BE2C (cell line): ENCODE measurements around the gene CD52.
A peak's percentile ranks its signal among the peaks of the same experiment; 100 is the strongest.

Source experiments
- DNase-seq: peaks from one replicate; pipeline ENCODE4 v3.0.0-alpha.2; 2020
- H3K27me3 ChIP-seq: fragments of 250-450 bp; sonication (Bioruptor Pico); 2 replicates; pipeline ENCODE4 v1.5.1; 2020; ENCODE audit warnings: mild to moderate bottlenecking
- H3K36me3 ChIP-seq: fragments of 250-450 bp; sonication (Bioruptor Pico); 2 replicates; pipeline ENCODE4 v1.5.1; 2020; ENCODE audit warnings: mild to moderate bottlenecking
- H3K4me1 ChIP-seq: fragments of 250-450 bp; sonication (Bioruptor Pico); 2 replicates; pipeline ENCODE4 v1.5.1; 2020
- H3K4me3 ChIP-seq: 2 replicates; pipeline ENCODE4 v1.5.1; 2011; ENCODE audit warnings: low read depth, low read length
- H3K9me3 ChIP-seq: fragments of 250-450 bp; sonication (Bioruptor Pico); 2 replicates; pipeline ENCODE4 v1.5.1; 2020
- TF ChIP-seq, protein P1 (sequence below): IDR thresholded peaks from 2 replicates; pipeline ENCODE4 v1.5.1; 2012; ENCODE audit warnings: mild to moderate bottlenecking, low read depth, low read length

The CD52 gene

GRCh38 chr1:26317146-26317545 is 612 bp upstream of the CD52 start:
- TF ChIP-seq, protein P1, sequence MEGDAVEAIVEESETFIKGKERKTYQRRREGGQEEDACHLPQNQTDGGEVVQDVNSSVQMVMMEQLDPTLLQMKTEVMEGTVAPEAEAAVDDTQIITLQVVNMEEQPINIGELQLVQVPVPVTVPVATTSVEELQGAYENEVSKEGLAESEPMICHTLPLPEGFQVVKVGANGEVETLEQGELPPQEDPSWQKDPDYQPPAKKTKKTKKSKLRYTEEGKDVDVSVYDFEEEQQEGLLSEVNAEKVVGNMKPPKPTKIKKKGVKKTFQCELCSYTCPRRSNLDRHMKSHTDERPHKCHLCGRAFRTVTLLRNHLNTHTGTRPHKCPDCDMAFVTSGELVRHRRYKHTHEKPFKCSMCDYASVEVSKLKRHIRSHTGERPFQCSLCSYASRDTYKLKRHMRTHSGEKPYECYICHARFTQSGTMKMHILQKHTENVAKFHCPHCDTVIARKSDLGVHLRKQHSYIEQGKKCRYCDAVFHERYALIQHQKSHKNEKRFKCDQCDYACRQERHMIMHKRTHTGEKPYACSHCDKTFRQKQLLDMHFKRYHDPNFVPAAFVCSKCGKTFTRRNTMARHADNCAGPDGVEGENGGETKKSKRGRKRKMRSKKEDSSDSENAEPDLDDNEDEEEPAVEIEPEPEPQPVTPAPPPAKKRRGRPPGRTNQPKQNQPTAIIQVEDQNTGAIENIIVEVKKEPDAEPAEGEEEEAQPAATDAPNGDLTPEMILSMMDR = no peak
- DNase-seq = no peak
- 0 out of 2 replicates have a peak, but pooled peaks cover 3% of the 10 kb centered on the region for H3K27me3 ChIP-seq
- H3K4me3 ChIP-seq = no peak overlapping the region
- H3K36me3 ChIP-seq = no peaks in the 10 kb centered on the region
- H3K4me1 ChIP-seq = no peaks in the 10 kb centered on the region
- no peaks in the 10 kb centered on the region for H3K9me3 ChIP-seq

- DNase-seq = no peak
- no peak overlapping the region for H3K4me3 ChIP-seq
Measured at GRCh38 chr1:26318338-26319064, 743 bp downstream of the CD52 start.

DNA sequence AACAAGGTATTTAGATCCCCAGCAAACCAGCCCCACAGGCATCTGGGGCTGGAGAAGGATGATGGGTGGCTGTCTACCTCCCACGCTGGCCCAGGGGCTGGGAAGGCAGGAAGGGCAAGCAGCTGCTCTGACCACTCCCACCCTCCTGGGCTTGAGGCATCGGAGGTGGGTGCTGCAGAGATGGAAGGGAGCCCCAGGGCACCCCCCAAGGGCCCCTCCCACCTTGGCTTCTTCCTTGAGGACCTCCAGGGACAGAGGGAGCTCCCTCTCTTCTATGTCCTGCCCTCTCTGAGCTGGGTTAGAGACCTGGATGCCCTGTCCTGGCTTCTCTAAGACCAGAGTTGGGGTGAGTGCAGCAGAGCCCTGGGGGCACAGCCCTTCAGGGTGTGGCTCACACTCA is 3.1 kb downstream of the CD52 start:
- TF ChIP-seq, protein P1 = no peak
- Histone ChIP-seq H3K36me3 (no peaks in the 10 kb centered on the region), H3K4me1 (no peaks in the 10 kb centered on the region), H3K4me3 (no peak overlapping the region), H3K27me3 (no peaks in the 10 kb centered on the region), H3K9me3 (no peaks in the 10 kb centered on the region)
- no peak for DNase-seq

More at GRCh38 chr1:26318338-26319064, 743 bp downstream of the CD52 start:
- Histone ChIP-seq H3K9me3 (no peaks in the 10 kb centered on the region), H3K4me1 (no peaks in the 10 kb centered on the region), H3K27me3 (0 out of 2 replicates have a peak, but pooled peaks cover 3% of the 10 kb centered on the region), H3K36me3 (no peaks in the 10 kb centered on the region)
- TF ChIP-seq, protein P1 = no peak

DNA sequence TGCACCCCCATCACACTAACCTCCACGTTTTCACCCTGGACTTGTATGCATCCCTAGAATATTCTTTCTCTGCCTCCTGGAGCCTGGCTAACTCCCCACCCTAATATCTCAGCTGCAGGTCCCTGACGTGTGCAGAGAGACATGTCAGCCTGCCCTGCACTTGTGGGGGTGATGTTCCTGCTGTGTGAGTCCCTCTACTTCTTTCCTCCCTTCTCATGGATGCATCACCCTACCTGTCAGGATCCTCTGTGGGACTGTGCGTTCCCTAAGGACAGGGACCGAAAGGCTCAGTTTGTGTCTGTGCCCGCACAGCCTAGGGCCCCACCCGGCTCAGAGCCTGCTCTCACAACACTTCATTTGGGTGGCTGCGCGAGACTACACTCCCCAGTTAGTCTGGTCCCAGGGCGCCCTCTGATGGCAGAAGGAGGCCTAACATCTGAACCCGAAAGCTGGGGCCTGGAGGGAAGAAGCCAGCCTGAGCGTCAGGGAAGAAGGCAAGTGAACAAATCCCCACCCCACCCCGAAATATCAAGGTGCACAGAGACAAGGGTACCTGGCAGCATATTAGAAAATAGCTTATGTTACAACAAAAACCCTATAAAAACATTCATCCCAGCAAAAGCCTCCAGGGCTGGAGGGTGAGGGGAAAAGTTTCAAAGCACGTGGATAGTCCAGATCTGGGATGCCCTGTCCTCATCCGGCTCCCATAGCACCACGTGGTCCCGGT is 3.7 kb downstream of the CD52 start:
- H3K4me1 ChIP-seq = no peaks in the 10 kb centered on the region
- TF ChIP-seq, protein P1 = peak; percentile 70
- H3K27me3 ChIP-seq = no peaks in the 10 kb centered on the region
- peak; percentile 80 for DNase-seq
- H3K9me3 ChIP-seq = no peaks in the 10 kb centered on the region
- H3K4me3 ChIP-seq = no peak overlapping the region
- H3K36me3 ChIP-seq = no peaks in the 10 kb centered on the region

- Histone ChIP-seq H3K4me3 (no peak overlapping the region), H3K27me3 (no peaks in the 10 kb centered on the region), H3K4me1 (no peaks in the 10 kb centered on the region), H3K36me3 (no peaks in the 10 kb centered on the region), H3K9me3 (no peaks in the 10 kb centered on the region)
- TF ChIP-seq, protein P1 = no peak
- DNase-seq = no peak
Measured at GRCh38 chr1:26322042-26322331, 4.2 kb downstream of the CD52 start.

- no peak for DNase-seq
- Histone ChIP-seq H3K36me3 (no peaks in the 10 kb centered on the region), H3K4me1 (no peaks in the 10 kb centered on the region), H3K27me3 (no peaks in the 10 kb centered on the region), H3K4me3 (no peak overlapping the region), H3K9me3 (no peaks in the 10 kb centered on the region)
- TF ChIP-seq, protein P1 = no peak
Measured at GRCh38 chr1:26323382-26323781, 5.6 kb downstream of the CD52 start.
